Kidney epithelial cell (primary cell): ENCODE results near the gene ABCC1. TPM values are rescaled to one million over a fixed set of nuclear protein-coding genes. Genes with fewer than 3 reads are reported as not detected.

Experiments used
- DNase-seq: peaks from one replicate; pipeline ENCODE4 v3.0.0-alpha.2; 2010; ENCODE audit warnings: low read depth
- H3K27me3 ChIP-seq: 2 replicates; pipeline ENCODE4 v1.6.0; 2011; ENCODE audit warnings: low read length; ENCODE audit not compliant: control insufficient read depth, insufficient read depth
- H3K36me3 ChIP-seq: 2 replicates; pipeline ENCODE4 v1.5.1; 2011; ENCODE audit warnings: low read length; ENCODE audit not compliant: control insufficient read depth, insufficient read depth
- H3K4me3 ChIP-seq: 2 replicates; pipeline ENCODE4 v1.5.1; 2011; ENCODE audit warnings: low read depth, mild to moderate bottlenecking, control low read depth, low read length
- CTCF ChIP-seq: IDR thresholded peaks from 2 replicates; pipeline ENCODE4 v1.5.1; 2011; ENCODE audit warnings: mild to moderate bottlenecking, moderate library complexity, low read length, control low read depth, inconsistent platforms; ENCODE audit not compliant: insufficient read depth, poor library complexity, severe bottlenecking
- total RNA-seq: library from RNA; depleted of rRNA; stranded (reverse); fragments of >200 nt; gene quantifications from 2 replicates; pipeline ENCODE4 v1.2.3, GENCODE V29; 2015

Gene ABCC1
- total RNA-seq, 1 donor from 2014 or later, result 24.9 TPM

- Histone ChIP-seq H3K36me3 (no peaks in the 10 kb centered on the region), H3K4me3 (no peak overlapping the region), H3K27me3 (no peaks in the 10 kb centered on the region)
- TF ChIP-seq CTCF, result no peak
- DNase-seq, result no peak
Measured at GRCh38 chr16:15919331-15919730, 30.1 kb upstream of the ABCC1 start.

- no peak overlapping the region for H3K4me3 ChIP-seq
- no peaks in the 10 kb centered on the region for H3K36me3 ChIP-seq
- DNase-seq, result no peak
- no peak for TF ChIP-seq CTCF
- H3K27me3 ChIP-seq, result no peaks in the 10 kb centered on the region
Measured at GRCh38 chr16:15924996-15925395, 24.4 kb upstream of the ABCC1 start.

GRCh38 chr16:15925631-15926030 is 23.8 kb upstream of the ABCC1 start:
- H3K27me3 ChIP-seq, result no peaks in the 10 kb centered on the region

GRCh38 chr16:15928261-15929104 is 20.9 kb upstream of the ABCC1 start:
- TF ChIP-seq CTCF, result no peak
- Histone ChIP-seq H3K36me3 (no peaks in the 10 kb centered on the region), H3K27me3 (no peaks in the 10 kb centered on the region), H3K4me3 (no peak overlapping the region)
- DNase-seq, result no peak

More at GRCh38 chr16:15925631-15926030, 23.8 kb upstream of the ABCC1 start:
- H3K36me3 ChIP-seq, result no peaks in the 10 kb centered on the region
- DNase-seq, result no peak
- H3K4me3 ChIP-seq, result no peak overlapping the region
- no peak for TF ChIP-seq CTCF

- Histone ChIP-seq H3K36me3 (no peaks in the 10 kb centered on the region), H3K27me3 (no peaks in the 10 kb centered on the region), H3K4me3 (no peak overlapping the region)
- no peak for TF ChIP-seq CTCF
- DNase-seq, result no peak
Measured at GRCh38 chr16:15932939-15933338, 16.5 kb upstream of the ABCC1 start.

GRCh38 chr16:15933781-15934180 is 15.6 kb upstream of the ABCC1 start:
- no peak for TF ChIP-seq CTCF
- no peak for DNase-seq
- H3K27me3 ChIP-seq, result no peaks in the 10 kb centered on the region

More at GRCh38 chr16:15933781-15934180, 15.6 kb upstream of the ABCC1 start:
- Histone ChIP-seq H3K4me3 (no peak overlapping the region), H3K36me3 (no peaks in the 10 kb centered on the region)
